ENCODE measurements around the gene TNNT3.

- TF ChIP-seq EZH2 (IDR thresholded peaks at IDR 0.05; ENCODE audit: low read length, unreplicated experiment) (no peak), CTCF (conservative IDR thresholded peaks at IDR 0.05; ENCODE audit: low read depth, low read length) (peak; percentile 72)
These were observed 43.0 kb upstream of the TNNT3 start for GRCh38 chr11:1876361-1877063.
